Cerebellar nuclear complex (tissue), 1 donor: Measurements from ENCODE around the gene ALKAL2.

Source experiments
- DNase-seq, 2 experiments: peaks; one replicate each; lab custom pipeline; 2025; lab: John Stamatoyannopoulos, UW

The ALKAL2 gene

GRCh38 chr2:290090-290722 is 2.3 kb upstream of the ALKAL2 start:
- no peak for DNase-seq

- no peak for DNase-seq
Measured at GRCh38 chr2:289362-290089, 1.6 kb upstream of the ALKAL2 start.

DNA sequence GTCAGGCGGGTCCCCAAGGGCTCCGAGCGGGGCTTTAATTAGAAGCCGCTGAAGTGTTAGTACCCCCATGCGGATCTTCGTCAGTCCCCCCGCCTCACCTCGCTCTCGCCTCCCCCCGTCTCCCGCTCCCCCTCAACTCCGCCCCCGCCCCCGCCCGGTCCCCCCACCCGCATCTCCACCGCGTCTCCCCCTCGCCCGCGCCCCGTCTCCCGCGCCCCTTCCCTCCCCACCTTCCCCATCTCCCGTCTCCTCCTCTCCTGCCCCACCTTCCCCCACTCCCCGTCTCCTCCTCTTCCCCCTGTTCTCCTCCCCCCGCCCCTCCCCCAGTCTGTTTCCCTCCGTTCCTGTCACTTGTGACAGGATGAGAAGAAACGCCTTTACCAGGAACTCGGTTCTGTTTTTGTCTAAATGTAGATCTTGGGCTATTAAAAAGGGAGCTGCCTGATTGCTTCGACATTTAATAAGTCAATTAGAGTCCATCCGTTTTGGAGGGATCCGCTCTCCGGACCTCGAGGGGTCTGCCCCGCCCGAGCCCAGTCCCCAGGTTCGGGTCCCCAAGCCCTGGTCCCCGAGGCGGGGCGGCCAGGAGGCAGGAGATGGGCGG is 969 bp upstream of the ALKAL2 start:
- no peak for DNase-seq

- no peak for DNase-seq
Measured at GRCh38 chr2:287471-287885, 413 bp downstream of the ALKAL2 start.

DNA sequence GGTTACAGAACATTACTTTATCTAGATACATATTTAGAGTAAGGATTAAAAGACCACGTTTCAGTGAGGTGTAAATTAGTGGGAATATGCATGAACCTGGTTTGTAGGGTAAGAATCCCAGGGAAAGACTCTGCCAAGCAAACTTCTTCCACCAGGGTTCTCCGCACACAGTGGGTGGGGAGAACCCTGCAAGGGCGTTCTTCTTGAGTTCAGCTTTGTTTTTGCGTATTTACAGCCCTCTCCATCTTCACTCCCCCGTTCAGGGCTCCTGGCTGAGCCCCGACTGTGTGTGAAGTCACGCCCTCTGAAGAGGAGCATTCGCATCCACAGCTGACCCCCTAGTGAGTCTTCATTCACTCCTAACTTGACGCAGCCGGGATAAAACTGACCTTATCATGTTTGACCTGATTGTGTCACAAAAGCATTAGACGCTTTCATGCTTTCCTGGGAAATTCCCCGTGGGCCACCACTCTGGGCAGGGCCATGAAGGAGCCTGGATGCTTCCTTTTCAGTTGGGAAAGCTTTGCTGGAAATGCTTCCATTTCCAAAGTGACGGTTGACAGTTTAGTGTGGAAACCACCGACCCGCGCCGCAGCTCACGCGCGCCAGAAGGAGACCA is 1.0 kb downstream of the ALKAL2 start:
- DNase-seq = no peak

DNA sequence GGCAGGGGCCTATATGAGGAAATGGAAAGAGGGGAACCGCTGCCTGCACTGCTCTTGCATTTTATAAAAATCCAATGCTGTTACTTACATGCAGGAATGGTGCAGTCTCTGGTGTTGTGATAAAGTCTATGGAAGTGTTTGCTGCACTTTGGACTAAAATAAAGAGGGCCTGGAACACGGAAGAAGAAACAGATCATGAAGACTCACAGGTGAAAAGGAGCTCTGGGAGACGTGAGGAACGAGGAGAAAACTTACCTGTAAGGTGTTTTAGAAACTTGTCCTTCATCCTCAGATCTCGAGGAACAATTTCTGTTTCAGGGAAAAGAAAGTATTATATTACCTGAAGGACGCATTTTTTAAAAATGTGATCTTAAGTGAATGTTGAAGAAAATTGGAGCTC is 1.9 kb downstream of the ALKAL2 start:
- DNase-seq = no peak

- DNase-seq = no peak
Measured at GRCh38 chr2:285531-285930, 2.4 kb downstream of the ALKAL2 start.

GRCh38 chr2:284896-285492 is 2.9 kb downstream of the ALKAL2 start:
- DNase-seq = no peak

- DNase-seq = no peak
Measured at GRCh38 chr2:283996-284794, 3.7 kb downstream of the ALKAL2 start.

DNA sequence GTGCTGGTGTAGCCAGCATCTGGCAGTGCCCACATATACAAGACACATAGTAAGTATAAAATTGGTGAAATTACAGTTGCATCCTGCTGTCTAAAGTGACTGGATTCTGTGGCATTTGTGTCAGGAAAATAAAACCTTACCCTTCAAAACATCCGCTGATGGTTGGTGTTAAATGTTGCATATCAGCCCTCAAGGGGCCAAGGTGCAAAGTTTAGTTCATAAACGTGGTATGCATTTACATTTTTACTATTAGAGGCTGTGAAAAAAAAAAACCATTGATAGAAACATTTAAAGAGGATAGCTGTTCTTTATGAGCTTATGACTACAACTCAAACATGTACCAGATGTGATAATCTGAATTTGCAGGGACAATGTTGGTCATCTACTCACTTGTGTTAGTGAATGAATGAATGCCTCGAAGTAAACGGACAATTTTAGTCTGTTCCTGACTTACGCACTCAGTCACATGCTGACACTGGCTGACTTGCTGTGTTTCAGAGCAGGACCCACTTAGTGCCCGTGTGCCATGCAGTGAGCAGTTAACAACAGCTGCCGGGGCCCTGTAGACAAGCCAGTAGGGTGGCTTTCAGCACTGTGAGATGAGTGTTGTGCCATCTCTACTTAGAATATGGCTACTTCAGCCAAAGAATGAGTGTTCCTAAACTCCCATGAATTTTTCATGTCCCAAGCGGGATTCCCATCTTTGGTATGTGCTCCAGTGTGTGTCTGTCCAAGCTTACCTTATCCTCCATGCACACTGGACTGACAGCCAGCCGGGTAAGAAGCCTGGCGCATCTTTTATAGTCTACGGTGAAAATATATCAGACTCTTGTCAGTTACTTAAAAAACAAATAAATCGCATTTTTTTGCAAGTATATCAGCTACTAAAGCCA is 5.3 kb downstream of the ALKAL2 start:
- DNase-seq = no peak

DNA sequence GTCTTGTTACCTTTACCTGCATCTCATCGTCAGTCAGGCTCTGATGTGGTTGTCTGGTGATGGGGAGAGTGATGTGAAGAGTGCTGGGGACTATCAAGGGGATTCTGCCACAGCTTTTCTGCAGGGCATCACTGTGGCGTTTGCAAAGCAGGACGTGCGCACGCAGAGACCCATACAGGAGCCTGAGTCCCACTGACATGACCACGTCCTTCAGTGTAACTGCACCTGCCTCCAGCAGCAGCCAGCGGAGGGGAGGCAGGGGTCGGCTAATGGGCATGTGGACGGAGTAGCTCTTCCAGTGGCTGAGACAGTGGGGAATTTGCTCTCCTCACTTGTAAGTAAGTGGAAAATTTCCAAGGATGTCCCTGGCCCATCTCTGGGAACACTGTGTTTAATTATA is 6.5 kb downstream of the ALKAL2 start:
- DNase-seq = no peak

GRCh38 chr2:280650-281110 is 7.2 kb downstream of the ALKAL2 start:
- DNase-seq = no peak

DNA sequence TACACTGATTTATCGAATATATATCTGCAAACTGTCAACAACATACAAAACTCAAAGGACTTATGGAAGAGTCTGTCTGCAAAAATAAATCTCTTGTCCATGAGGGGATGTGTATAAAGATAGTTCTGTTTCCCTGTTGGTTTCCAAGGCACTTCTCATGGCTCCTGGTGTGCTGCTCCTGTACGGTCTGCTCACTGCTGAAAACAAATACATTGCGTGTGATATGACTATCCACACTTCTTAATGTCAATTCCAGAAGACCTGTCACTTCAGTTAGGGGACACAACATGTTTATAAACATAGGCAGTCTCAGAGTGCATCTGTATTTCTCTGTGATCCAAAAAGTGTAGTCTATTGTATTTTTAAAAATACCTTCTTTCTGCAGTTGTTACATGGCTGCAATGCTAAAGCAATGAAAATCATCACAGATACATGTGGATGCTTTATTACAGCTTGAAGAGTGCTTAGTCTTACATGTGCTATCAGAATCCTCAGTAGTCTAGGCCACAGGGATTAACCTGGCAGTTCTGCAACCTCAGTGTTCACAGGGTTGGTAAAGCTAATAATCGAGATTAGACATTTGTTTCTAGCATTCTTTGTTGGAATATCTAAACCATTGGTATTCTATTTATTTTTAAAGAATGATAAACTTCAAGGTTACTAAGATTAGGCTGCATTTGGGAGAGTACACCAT is 7.8 kb downstream of the ALKAL2 start:
- no peak for DNase-seq

GRCh38 chr2:279366-279765 is 8.5 kb downstream of the ALKAL2 start:
- DNase-seq = no peak

DNA sequence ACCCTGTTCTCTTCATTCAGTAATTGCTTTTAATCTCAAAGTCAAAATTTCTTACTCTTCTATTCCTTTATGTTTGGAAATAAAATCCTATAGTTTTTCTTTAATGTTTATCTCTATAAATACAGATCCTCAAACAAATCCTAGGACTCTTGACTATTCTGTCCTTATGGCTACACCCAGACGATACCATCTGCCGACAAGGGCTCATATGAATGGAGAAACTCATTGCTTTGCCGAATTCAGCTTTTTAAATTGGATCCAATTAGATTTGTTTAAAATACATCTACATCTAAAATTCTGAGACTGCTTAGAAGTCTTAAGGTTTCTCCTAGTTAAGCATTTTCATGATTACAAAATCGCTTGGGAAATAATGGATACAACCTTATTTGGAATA is 9.0 kb downstream of the ALKAL2 start:
- no peak for DNase-seq

DNA sequence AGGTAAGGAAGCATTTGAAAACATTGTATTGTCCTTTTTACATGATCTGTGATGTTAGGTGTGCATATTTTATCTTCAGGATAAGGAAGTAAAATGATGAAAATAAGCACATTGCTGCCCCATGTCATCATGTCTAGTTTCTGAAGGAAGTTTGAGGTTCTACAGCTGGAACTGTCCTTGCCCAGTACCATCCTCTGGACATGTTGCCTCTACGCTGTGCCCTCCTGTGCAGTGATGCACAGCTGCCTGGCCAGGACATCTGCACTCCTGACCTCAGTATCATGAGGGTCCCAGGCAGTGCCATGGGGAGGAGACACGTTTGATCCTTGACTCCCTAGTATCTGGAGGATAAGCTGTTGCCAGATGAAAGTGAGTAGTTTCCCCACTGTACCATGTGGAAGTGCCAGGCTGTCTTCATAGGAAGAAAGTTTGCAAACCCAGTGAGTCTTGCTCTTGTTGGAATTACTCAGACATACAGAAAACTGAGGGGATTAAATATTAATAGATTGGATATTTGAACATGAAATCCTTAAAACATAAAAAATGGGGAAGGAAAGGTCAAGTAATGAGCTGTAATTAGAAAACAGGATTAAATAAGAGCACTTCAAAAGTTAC is 9.5 kb downstream of the ALKAL2 start:
- DNase-seq = no peak

GRCh38 chr2:275466-275865 is 12.4 kb downstream of the ALKAL2 start:
- DNase-seq = no peak

DNA sequence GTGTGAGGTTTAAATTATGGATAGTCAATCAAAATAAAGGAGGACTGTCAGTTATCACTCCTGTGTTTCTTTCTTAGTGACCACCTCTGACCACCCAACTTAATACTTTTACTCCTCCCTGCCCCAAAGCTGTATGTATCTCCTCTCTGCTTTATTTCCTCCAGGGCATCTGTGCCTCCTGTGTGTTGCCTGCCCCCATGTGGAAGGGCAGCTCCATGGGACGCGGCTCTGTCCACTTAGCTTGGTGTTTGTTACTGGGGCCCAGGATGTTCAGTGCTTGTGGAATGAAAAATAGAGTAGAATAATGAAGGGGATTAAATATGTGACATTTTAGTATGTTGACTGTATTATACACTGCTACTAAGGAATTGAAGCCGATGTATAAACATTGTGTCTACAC is 13.4 kb downstream of the ALKAL2 start:
- DNase-seq = no peak

GRCh38 chr2:273333-273732 is 14.6 kb downstream of the ALKAL2 start:
- DNase-seq = no peak

- DNase-seq = no peak
Measured at GRCh38 chr2:271917-272316, 16.0 kb downstream of the ALKAL2 start.
